ENCODE measurements around the gene SLC9A9.

Gene SLC9A9

DNA sequence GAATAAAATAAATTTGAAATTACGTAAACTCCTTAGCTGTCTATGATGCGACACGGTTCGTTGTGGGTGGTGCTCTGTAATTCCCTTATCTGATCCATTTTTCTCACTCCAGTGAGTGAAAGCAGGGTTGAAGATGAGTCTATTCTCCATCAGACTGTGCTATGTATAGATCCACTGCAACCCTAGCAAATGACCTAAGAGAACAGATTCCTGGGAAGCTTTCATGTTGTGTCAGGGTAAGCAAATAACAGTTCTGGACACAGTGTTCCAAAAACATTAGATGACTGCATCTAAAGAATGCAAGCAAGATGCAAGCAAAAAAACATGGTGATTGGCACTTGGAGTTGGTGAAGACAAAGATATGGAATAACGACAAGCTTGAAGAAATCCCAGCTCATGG lies 239.3 kb downstream of the SLC9A9 start:
- Histone ChIP-seq H3K4me3 (no peak overlapping the region), H3K27ac (no peak overlapping the region)
- DNase-seq (ENCODE audit: low spot score): no peak
- no peak for TF ChIP-seq CTCF (IDR thresholded peaks at IDR 0.05)

- Histone ChIP-seq H3K4me3 (no peak overlapping the region), H3K27ac (no peak overlapping the region)
- no peak for DNase-seq (ENCODE audit: low spot score)
- TF ChIP-seq CTCF (IDR thresholded peaks at IDR 0.05): no peak
Observed at GRCh38 chr3:143605233-143605950, 242.9 kb downstream of the SLC9A9 start.

DNA sequence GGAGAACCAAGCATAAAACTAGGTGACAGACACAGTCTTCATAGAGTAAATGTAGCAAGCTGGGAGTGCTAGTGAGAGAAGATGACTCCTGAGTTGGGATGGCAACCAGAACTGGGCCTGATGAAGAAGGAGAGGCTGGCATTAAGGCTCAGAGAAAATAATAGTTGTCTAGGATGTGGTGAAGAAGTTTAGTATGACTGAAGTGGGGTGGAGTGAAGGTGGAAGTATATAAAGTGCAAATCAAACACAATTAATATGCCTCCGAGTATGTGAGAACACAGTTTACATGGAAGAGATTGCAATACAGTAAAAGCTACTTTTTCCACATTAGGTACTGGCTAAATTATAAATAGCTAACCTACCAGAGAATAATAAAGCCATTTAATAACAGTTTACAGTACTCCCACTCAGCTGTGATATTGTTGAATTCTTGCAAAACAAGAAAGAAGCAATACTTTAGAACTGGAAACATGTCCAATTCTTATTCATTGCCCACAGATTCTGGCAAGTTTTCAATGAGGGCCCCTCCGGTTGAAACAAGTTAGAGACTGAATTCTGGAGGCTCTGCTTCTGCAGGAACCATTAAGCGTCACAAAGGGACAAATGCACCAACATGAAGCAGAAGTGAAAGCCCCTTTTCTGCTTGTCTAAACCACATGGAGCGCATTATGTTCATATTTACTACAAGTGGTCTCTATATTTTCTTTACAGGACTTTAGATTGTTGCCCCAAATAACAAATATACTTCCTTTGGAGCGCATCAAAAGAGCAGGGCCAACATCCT lies 243.7 kb downstream of the SLC9A9 start:
- no peak for TF ChIP-seq CTCF (IDR thresholded peaks at IDR 0.05)
- Histone ChIP-seq H3K4me3 (no peak overlapping the region), H3K27ac (no peak overlapping the region)
- no peak for DNase-seq (ENCODE audit: low spot score)

- no peak for TF ChIP-seq CTCF (IDR thresholded peaks at IDR 0.05)
- Histone ChIP-seq H3K4me3 (no peak overlapping the region), H3K27ac (no peak overlapping the region)
- no peak for DNase-seq (ENCODE audit: low spot score)
Observed at GRCh38 chr3:143603774-143604173, 244.5 kb downstream of the SLC9A9 start.

- TF ChIP-seq CTCF (IDR thresholded peaks at IDR 0.05): no peak
- DNase-seq (ENCODE audit: low spot score): no peak
- Histone ChIP-seq H3K27ac (no peak overlapping the region), H3K4me3 (no peak overlapping the region)
Observed at GRCh38 chr3:143601723-143602484, 246.4 kb downstream of the SLC9A9 start.

- Histone ChIP-seq H3K27ac (no peak overlapping the region), H3K4me3 (no peak overlapping the region)
- TF ChIP-seq CTCF (IDR thresholded peaks at IDR 0.05): no peak
- no peak for DNase-seq (ENCODE audit: low spot score)
Observed at GRCh38 chr3:143600756-143601718, 247.2 kb downstream of the SLC9A9 start.

All from coronary artery (tissue), 2 donors.